Right lobe of liver (tissue), 6 donors: Measurements from ENCODE around the gene MYO7B. TPM values are rescaled to one million over a fixed set of nuclear protein-coding genes. Genes with fewer than 3 reads are reported as not detected.

Experiments used
- ATAC-seq, 4 donors: fragments of 200-7000 bp; cut with Tn5 transposase; one replicate each; pipeline ENCODE4 v1.9.1; 2020; ENCODE audit warnings: mild to moderate bottlenecking in 4 of 4, moderate library complexity in 4 of 4
- DNase-seq, 3 donors: peaks; one replicate each; pipeline ENCODE4 v3.0.0-alpha.2; 2020
- H3K27ac ChIP-seq, 3 donors: fragments of 200-600 bp; one replicate each; pipeline ENCODE4 v1.8.0; 2022
- H3K27me3 ChIP-seq, 2 donors: fragments of 200-600 bp; one replicate each; pipeline ENCODE4 v1.8.0; 2022
- H3K36me3 ChIP-seq, 4 donors: fragments of 200-600 bp; sonication (generic) in 1 of 4; one replicate each; pipeline versions ENCODE4 v1.5.1 to v1.8.0; 2017 to 2022; ENCODE audit warnings: control low read depth in 1 of 4
- H3K4me1 ChIP-seq, 4 donors: fragments of 200-600 bp; sonication (generic) in 1 of 4; one replicate each; pipeline versions ENCODE4 v1.5.1 to v1.8.0; 2017 to 2022; ENCODE audit warnings: control low read depth in 1 of 4
- H3K4me3 ChIP-seq, 3 donors: fragments of 200-600 bp; one replicate each; pipeline ENCODE4 v1.8.0; 2022
- H3K9me3 ChIP-seq, 4 donors: fragments of 200-600 bp; sonication (generic) in 1 of 4; one replicate each; pipeline versions ENCODE4 v1.5.1 to v1.8.0; 2017 to 2022; ENCODE audit warnings: control low read depth in 1 of 4
- CTCF ChIP-seq, 4 donors: fragments of 200-600 bp in 3 of 4; fragments of 450-650 bp in 1 of 4; IDR thresholded peaks; one replicate each; pipeline versions ENCODE4 v1.5.1 to v1.8.0; 2016 to 2022; ENCODE audit warnings: antibody characterized with exemption in 4 of 4, mild to moderate bottlenecking in 2 of 4
- POLR2A ChIP-seq: fragments of 450-650 bp; IDR thresholded peaks from one replicate; pipeline ENCODE4 v1.6.1; 2017; ENCODE audit warnings: antibody characterized with exemption, mild to moderate bottlenecking
- WGBS: methylation state at CpG from one replicate; pipeline ENCODE4 v1.1.6; 2018; ENCODE audit warnings: low coverage, low lambda C conversion rate; ENCODE audit not compliant: insufficient coverage; ENCODE audit errors: missing lambda C conversion rate; 5-methylcytosine and 5-hydroxymethylcytosine counted together
- intact Hi-C, 2 donors: fragments of 100-400 bp; cut with DNase I; formaldehyde crosslinking; loops; one replicate each; pipeline versions ENCODE4 v1.11.2 to v1.14.1; 2022
- total RNA-seq, 6 experiments: library from RNA; depleted of rRNA in 2 of 6; stranded (reverse); fragments of >200 nt in 2 of 6; fragmentation: NEBNext Ultra II Directional in 3 of 6; extraction: Animal tissue kit (Norgen Biotek cat#: 25700) in 3 of 6; gene quantifications; one replicate each; pipeline versions ENCODE4 v1.1.0 to v1.2.4, GENCODE V29; 2016 to 2023
- donor health status: DM: no; HTN: yes; CAD: no.
- donor health status: DM: no; HTN: no; CAD: no.
- donor health status: DM: no; HTN: no; CAD: no.
- donor health status: DM: no; HTN: yes; CAD: no.
- donor health status: DM: no; HTN: yes; CAD: no.

MYO7B gene
- total RNA-seq, 6 experiments from 2014 or later, result 0.21 to 2.7 (median 0.37) TPM; not detected in 1

GRCh38 chr2:127655209-127656073 is 120.0 kb downstream of the MYO7B start:
- Histone ChIP-seq H3K36me3 (peaks cover 0 to 21% (median 7%) of the 10 kb centered on the region in 4 donors), H3K4me1 (no peaks in the 10 kb centered on the region), H3K4me3 (no peak overlapping the region), H3K27me3 (no peaks in the 10 kb centered on the region), H3K27ac (no peak overlapping the region), H3K9me3 (no peaks in the 10 kb centered on the region)
- TF ChIP-seq POLR2A (no peak), CTCF (IDR thresholded peaks at IDR 0.05) (no peak)
- DNase-seq (no peak), ATAC-seq (no peak)
- intact Hi-C loops, result no loop called here
- WGBS, result 84% methylated on average over 10 of the region's 16 CpGs

- DNase-seq, result peak in 2 of 3 donors; percentile 19 to 45
- Histone ChIP-seq H3K27me3 (no peaks in the 10 kb centered on the region), H3K9me3 (no peaks in the 10 kb centered on the region), H3K27ac (no peak overlapping the region), H3K4me1 (peaks cover 0 to under 1% (median 0%) of the 10 kb centered on the region in 4 donors), H3K4me3 (no peak overlapping the region), H3K36me3 (peaks cover 0 to 21% (median 7%) of the 10 kb centered on the region in 4 donors)
- WGBS, result 85% methylated on average over 11 of the region's 15 CpGs
- no peak for ATAC-seq
- TF ChIP-seq POLR2A (no peak), CTCF (IDR thresholded peaks at IDR 0.05) (no peak)
- intact Hi-C loops, result no loop called here
These were observed 121.2 kb downstream of the MYO7B start for GRCh38 chr2:127656569-127657231.

DNA sequence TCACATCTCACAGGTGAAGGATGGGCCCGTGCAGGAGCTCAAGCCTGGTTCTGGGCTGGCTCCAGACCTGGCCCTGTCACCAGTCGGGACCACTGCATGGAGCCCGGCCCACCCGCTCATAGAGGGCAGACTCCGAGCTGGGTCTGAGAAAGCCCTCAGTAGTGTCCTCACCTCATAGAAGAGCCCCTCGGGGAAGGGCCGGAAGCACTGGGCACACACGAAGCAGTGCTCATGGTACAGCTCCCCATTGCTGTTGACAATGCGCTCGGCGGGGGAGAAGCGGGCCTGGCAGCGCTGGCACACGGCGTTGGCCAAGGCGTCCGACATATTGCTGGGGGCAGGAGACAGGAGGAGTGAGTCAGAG is 121.7 kb downstream of the MYO7B start:
- peaks cover 0 to 6% (median 3%) of the 10 kb centered on the region in 4 donors for H3K4me1 ChIP-seq
- DNase-seq (peak in 1 of 3 donors; percentile 35), ATAC-seq (no peak)
- no peak overlapping the region for H3K4me3 ChIP-seq
- H3K36me3 ChIP-seq, result peaks cover 0 to 21% (median 7%) of the 10 kb centered on the region in 4 donors
- TF ChIP-seq POLR2A (no peak), CTCF (IDR thresholded peaks at IDR 0.05) (no peak)
- H3K9me3 ChIP-seq, result no peaks in the 10 kb centered on the region
- H3K27me3 ChIP-seq, result no peaks in the 10 kb centered on the region
- H3K27ac ChIP-seq, result no peak overlapping the region
- 98% methylated on average over 10 of the region's 17 CpGs for WGBS
- intact Hi-C loops, result no loop called here

DNA sequence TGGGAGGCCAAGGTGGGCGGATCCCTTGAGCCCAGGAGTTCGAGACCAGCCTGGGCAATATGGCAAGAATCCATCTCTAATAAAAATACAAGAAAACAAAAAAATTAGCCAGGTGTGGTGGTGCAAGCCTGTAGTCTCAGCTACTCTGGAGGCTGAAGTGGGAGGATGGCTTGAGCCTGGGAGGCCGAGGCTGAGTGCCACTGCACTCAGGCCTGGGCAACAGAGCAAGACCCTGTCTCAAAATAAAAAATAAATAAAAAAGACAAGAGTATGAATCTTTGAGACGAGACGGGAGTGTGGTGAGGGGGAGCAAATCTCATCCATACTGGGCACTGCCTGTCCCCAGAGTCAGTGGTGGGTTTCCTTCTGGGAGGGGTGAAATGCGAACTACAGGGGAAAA is 122.7 kb downstream of the MYO7B start:
- peaks cover 0 to 21% (median 7%) of the 10 kb centered on the region in 4 donors for H3K36me3 ChIP-seq
- ATAC-seq (no peak), DNase-seq (no peak)
- H3K4me1 ChIP-seq, result peaks cover 0 to 12% (median 7%) of the 10 kb centered on the region in 4 donors
- TF ChIP-seq CTCF (IDR thresholded peaks at IDR 0.05) (no peak), POLR2A (no peak)
- WGBS, result 86% methylated on average over 5 of the region's 6 CpGs
- no peak overlapping the region for H3K4me3 ChIP-seq
- no peaks in the 10 kb centered on the region for H3K27me3 ChIP-seq
- intact Hi-C loops, result no loop called here
- no peak overlapping the region for H3K27ac ChIP-seq
- H3K9me3 ChIP-seq, result no peaks in the 10 kb centered on the region
